Ascending aorta (tissue), 2 donors: ENCODE data around the gene MED13. TPM values are rescaled to one million over a fixed set of nuclear protein-coding genes. Genes with fewer than 3 reads are reported as not detected.

Experiments
- DNase-seq, 2 donors: peaks; one replicate each; pipeline ENCODE4 v3.0.0-alpha.2; 2019; ENCODE audit warnings: low spot score in 2 of 2
- H3K27ac ChIP-seq, 2 donors: fragments of 200-600 bp; sonication (generic); one replicate each; pipeline ENCODE4 v1.5.1; 2016 to 2017; ENCODE audit warnings: mild to moderate bottlenecking in 1 of 2
- H3K27me3 ChIP-seq: fragments of 200-600 bp; sonication (generic); one replicate; pipeline ENCODE4 v1.5.1; 2017
- H3K36me3 ChIP-seq, 2 donors: fragments of 200-600 bp; sonication (generic); one replicate each; pipeline ENCODE4 v1.5.1; 2016
- H3K4me1 ChIP-seq, 2 donors: fragments of 200-600 bp; sonication (generic); one replicate each; pipeline ENCODE4 v1.5.1; 2016 to 2017; ENCODE audit warnings: mild to moderate bottlenecking in 1 of 2
- H3K4me3 ChIP-seq, 2 donors: fragments of 200-600 bp; sonication (generic); one replicate each; pipeline ENCODE4 v1.5.1; 2016 to 2017; ENCODE audit warnings: mild to moderate bottlenecking in 1 of 2
- H3K9me3 ChIP-seq, 2 donors: fragments of 200-600 bp; sonication (generic); one replicate each; pipeline ENCODE4 v1.5.1; 2016
- intact Hi-C: fragments of 100-400 bp; cut with DNase I; formaldehyde crosslinking; loops from one replicate; pipeline ENCODE4 v1.15.1; 2023
- total RNA-seq: library from RNA; depleted of rRNA; stranded (reverse); fragments of >200 nt; gene quantifications from one replicate; pipeline ENCODE4 v1.1.0, GENCODE V29; 2016
- TF ChIP-seq, protein P1 (sequence below), 3 experiments: fragments of 200-600 bp in 2 of 3; fragments of 450-650 bp in 1 of 3; sonication (generic) in 2 of 3; IDR thresholded peaks; one replicate each; pipeline ENCODE4 v1.5.1; 2016 to 2019; ENCODE audit warnings: antibody characterized with exemption in 3 of 3, mild to moderate bottlenecking in 1 of 3, moderate library complexity in 1 of 3

Gene MED13
- total RNA-seq, 1 donor from 2014 or later = 19.5 TPM

DNA sequence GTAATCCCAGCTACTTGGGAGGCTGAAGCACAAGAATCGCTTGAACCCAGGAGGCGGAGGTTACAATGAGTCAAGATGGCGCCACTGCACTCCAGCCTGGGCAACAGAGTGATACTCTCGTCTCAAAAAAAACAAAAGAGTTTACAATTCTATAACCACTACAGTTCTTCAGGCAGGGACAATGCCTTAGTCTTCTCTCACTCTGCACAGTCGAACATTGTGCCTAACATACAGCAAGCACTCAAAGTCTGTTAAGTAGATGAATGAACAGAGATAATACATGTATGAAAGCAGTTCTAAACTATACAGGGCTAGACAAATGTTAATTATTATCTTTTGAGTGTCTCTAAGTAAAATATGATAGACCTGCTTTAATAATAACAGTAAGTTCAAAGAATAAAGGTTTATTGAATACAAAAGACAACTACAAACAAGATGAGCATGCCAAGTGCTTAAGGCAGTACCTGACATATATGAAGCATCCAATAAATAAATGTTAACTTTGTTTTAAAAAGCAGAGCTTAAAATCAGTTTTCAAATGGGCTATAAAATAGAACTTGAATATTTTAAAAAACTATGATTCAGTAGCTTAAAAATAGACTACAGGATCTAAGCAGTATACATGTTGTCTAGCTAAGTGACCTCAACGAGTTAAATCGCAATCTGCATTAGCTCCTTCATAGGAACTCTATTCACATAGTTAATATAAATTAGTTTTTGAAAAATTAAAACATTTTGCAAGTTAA, 156.6 kb downstream of the MED13 start:
- Histone ChIP-seq H3K4me1 (no peaks in the 10 kb centered on the region), H3K27me3 (no peaks in the 10 kb centered on the region), H3K4me3 (no peak overlapping the region), H3K36me3 (peaks cover 36 to 53% of the 10 kb centered on the region in 2 donors), H3K27ac (no peak overlapping the region), H3K9me3 (no peaks in the 10 kb centered on the region)
- TF ChIP-seq, protein P1, sequence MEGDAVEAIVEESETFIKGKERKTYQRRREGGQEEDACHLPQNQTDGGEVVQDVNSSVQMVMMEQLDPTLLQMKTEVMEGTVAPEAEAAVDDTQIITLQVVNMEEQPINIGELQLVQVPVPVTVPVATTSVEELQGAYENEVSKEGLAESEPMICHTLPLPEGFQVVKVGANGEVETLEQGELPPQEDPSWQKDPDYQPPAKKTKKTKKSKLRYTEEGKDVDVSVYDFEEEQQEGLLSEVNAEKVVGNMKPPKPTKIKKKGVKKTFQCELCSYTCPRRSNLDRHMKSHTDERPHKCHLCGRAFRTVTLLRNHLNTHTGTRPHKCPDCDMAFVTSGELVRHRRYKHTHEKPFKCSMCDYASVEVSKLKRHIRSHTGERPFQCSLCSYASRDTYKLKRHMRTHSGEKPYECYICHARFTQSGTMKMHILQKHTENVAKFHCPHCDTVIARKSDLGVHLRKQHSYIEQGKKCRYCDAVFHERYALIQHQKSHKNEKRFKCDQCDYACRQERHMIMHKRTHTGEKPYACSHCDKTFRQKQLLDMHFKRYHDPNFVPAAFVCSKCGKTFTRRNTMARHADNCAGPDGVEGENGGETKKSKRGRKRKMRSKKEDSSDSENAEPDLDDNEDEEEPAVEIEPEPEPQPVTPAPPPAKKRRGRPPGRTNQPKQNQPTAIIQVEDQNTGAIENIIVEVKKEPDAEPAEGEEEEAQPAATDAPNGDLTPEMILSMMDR (IDR thresholded peaks at IDR 0.05) = no peak
- intact Hi-C loops = no loop called here
- DNase-seq = no peak

GRCh38 chr17:61907361-61907760, 157.7 kb downstream of the MED13 start:
- no peaks in the 10 kb centered on the region for H3K27me3 ChIP-seq
- H3K27ac ChIP-seq = no peak overlapping the region
- TF ChIP-seq, protein P1 (IDR thresholded peaks at IDR 0.05) = no peak
- intact Hi-C loops = no loop called here
- no peaks in the 10 kb centered on the region for H3K9me3 ChIP-seq
- no peak overlapping the region for H3K4me3 ChIP-seq
- H3K36me3 ChIP-seq = peaks cover 37 to 60% of the 10 kb centered on the region in 2 donors
- no peaks in the 10 kb centered on the region for H3K4me1 ChIP-seq
- DNase-seq = no peak

DNA sequence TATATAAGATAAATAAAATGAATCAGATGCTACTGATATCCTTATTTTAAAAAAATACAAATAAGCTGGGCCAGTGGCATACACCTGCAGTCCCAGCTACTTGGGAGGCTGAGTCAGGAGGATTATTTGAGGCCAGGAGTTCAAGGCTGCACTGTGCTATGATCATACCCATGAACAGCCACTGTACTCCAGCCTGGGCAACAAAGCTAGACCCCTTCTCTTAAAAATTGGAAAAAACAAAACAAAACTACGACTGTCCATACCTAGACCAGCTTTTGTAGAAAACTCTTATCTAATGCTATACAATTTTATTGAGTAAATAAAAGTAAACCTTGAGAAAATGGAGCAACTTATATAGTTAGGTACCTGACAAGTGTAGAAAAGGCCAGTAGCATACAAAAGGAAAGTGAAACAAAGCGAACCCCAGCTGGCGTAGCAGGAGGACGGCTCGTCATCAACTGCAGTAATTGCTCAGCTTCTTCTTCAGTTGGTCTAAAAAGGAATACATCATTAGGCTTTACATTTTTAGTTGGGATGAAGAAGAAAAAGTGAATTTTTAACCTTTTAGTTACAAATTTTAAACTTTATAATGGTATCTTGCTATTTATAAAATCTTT, 160.9 kb downstream of the MED13 start:
- H3K9me3 ChIP-seq = no peaks in the 10 kb centered on the region
- H3K36me3 ChIP-seq = peaks cover 38 to 53% of the 10 kb centered on the region in 2 donors
- no peaks in the 10 kb centered on the region for H3K27me3 ChIP-seq
- H3K4me1 ChIP-seq = no peaks in the 10 kb centered on the region
- no peak overlapping the region for H3K4me3 ChIP-seq
- H3K27ac ChIP-seq = no peak overlapping the region
- DNase-seq = no peak
- intact Hi-C loops = no loop called here
- TF ChIP-seq, protein P1 (IDR thresholded peaks at IDR 0.05) = no peak

DNA sequence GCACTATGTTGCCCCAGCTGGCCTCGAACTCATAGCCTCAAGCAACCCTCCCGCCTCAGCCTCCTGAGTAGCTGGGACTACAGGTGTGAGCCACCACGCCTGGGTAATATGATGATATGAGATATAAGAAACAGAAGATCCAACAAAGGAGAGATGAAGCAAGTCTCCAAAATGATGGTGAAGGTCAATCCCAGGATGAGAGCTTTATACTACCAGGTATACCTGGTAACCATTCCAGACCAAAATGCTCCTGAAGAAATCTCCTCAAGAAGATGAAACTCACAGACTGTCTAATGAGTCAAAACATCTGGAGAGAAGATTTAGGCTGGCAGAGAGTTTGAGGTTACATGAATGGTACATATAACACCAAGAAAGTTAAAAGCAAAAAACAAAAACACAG, 161.8 kb downstream of the MED13 start:
- TF ChIP-seq, protein P1 (IDR thresholded peaks at IDR 0.05) = no peak
- H3K27ac ChIP-seq = no peak overlapping the region
- no peak overlapping the region for H3K4me3 ChIP-seq
- intact Hi-C loops = no loop called here
- peaks cover 42 to 53% of the 10 kb centered on the region in 2 donors for H3K36me3 ChIP-seq
- no peak for DNase-seq
- H3K27me3 ChIP-seq = no peaks in the 10 kb centered on the region
- no peaks in the 10 kb centered on the region for H3K4me1 ChIP-seq
- no peaks in the 10 kb centered on the region for H3K9me3 ChIP-seq

GRCh38 chr17:61897548-61898180, 167.4 kb downstream of the MED13 start:
- no peak overlapping the region for H3K4me3 ChIP-seq
- no peak overlapping the region for H3K27ac ChIP-seq
- H3K27me3 ChIP-seq = no peaks in the 10 kb centered on the region
- TF ChIP-seq, protein P1 (IDR thresholded peaks at IDR 0.05) = no peak
- peaks cover 28 to 35% of the 10 kb centered on the region in 2 donors for H3K36me3 ChIP-seq
- no peaks in the 10 kb centered on the region for H3K4me1 ChIP-seq
- no peaks in the 10 kb centered on the region for H3K9me3 ChIP-seq
- intact Hi-C loops = no loop called here
- DNase-seq = no peak
